HFFc6 (cell line): ENCODE measurements around the gene PITPNC1. TPM values are rescaled to one million over a fixed set of nuclear protein-coding genes. Genes with fewer than 3 reads are reported as not detected.

Experiments used
- DNase-seq: peaks from one replicate; pipeline ENCODE4 v3.0.0-alpha.2; 2018
- H3K27ac Mint-ChIP-seq: 2 replicates; pipeline ENCODE4 v1.8.0; 2020; ENCODE audit warnings: mild to moderate bottlenecking, mixed read lengths
- H3K27me3 Mint-ChIP-seq: 2 replicates; pipeline ENCODE4 v1.8.0; 2021; ENCODE audit warnings: mild to moderate bottlenecking, moderate library complexity, mixed read lengths; ENCODE audit not compliant: insufficient read depth
- H3K36me3 Mint-ChIP-seq: 2 replicates; pipeline ENCODE4 v1.8.0; 2021; ENCODE audit warnings: low read depth, mixed read lengths
- H3K4me1 Mint-ChIP-seq: 2 replicates; pipeline ENCODE4 v1.8.0; 2020; ENCODE audit warnings: low read depth, mixed read lengths
- H3K4me3 Mint-ChIP-seq: 2 replicates; pipeline ENCODE4 v1.8.0; 2020; ENCODE audit warnings: mild to moderate bottlenecking, moderate library complexity, mixed read lengths
- H3K9me3 Mint-ChIP-seq: 2 replicates; pipeline ENCODE4 v1.8.0; 2020; ENCODE audit warnings: mild to moderate bottlenecking, mixed read lengths
- CTCF ChIP-seq: fragments of 200-600 bp; sonication (generic); IDR thresholded peaks from 2 replicates; pipeline ENCODE4 v1.5.0; 2021; ENCODE audit warnings: antibody characterized with exemption, mild to moderate bottlenecking
- total RNA-seq, 6 experiments: library from RNA; stranded (reverse); fragmentation: NEBNext Ultra II Directional; extraction: Animal tissue kit (Norgen Biotek cat#: 25700); gene quantifications; 2 replicates in 1 of 6; 3 replicates in 5 of 6; pipeline ENCODE4 v1.2.3, GENCODE V29; 2021

Gene PITPNC1
- total RNA-seq, 6 experiments from 2014 or later, result 6.9 to 11.1 (median 7.7) TPM

GRCh38 chr17:67563692-67564228, 186.7 kb downstream of the PITPNC1 start:
- Mint-ChIP-seq H3K4me1 (no peaks in the 10 kb centered on the region), H3K36me3 (no peaks in the 10 kb centered on the region), H3K9me3 (no peaks in the 10 kb centered on the region), H3K27ac (no peak overlapping the region), H3K27me3 (peaks cover 2% of the 10 kb centered on the region; the same call in 1 of the 2 replicates), H3K4me3 (no peak overlapping the region)
- DNase-seq, result no peak
- no peak for TF ChIP-seq CTCF

GRCh38 chr17:67565068-67565467, 188.0 kb downstream of the PITPNC1 start:
- H3K27me3 Mint-ChIP-seq, result peaks cover 2% of the 10 kb centered on the region; the same call in 1 of the 2 replicates
- H3K36me3 Mint-ChIP-seq, result no peaks in the 10 kb centered on the region
- DNase-seq, result no peak
- no peak overlapping the region for H3K4me3 Mint-ChIP-seq
- H3K27ac Mint-ChIP-seq, result no peak overlapping the region
- no peak for TF ChIP-seq CTCF
- peaks cover 10% of the 10 kb centered on the region for H3K4me1 Mint-ChIP-seq
- H3K9me3 Mint-ChIP-seq, result no peaks in the 10 kb centered on the region

GRCh38 chr17:67566656-67567055, 189.6 kb downstream of the PITPNC1 start:
- H3K4me1 Mint-ChIP-seq, result peaks cover 16% of the 10 kb centered on the region
- no peak overlapping the region for H3K27ac Mint-ChIP-seq
- H3K4me3 Mint-ChIP-seq, result no peak overlapping the region
- no peaks in the 10 kb centered on the region for H3K9me3 Mint-ChIP-seq
- no peaks in the 10 kb centered on the region for H3K36me3 Mint-ChIP-seq
- no peak for TF ChIP-seq CTCF
- peaks cover 2% of the 10 kb centered on the region; the same call in 1 of the 2 replicates for H3K27me3 Mint-ChIP-seq
- DNase-seq, result no peak

- H3K9me3 Mint-ChIP-seq, result no peaks in the 10 kb centered on the region
- H3K27ac Mint-ChIP-seq, result no peak overlapping the region
- H3K36me3 Mint-ChIP-seq, result no peaks in the 10 kb centered on the region
- no peak for TF ChIP-seq CTCF
- peaks cover 16% of the 10 kb centered on the region for H3K4me1 Mint-ChIP-seq
- DNase-seq, result no peak
- peaks cover 2% of the 10 kb centered on the region; the same call in 1 of the 2 replicates for H3K27me3 Mint-ChIP-seq
- no peak overlapping the region for H3K4me3 Mint-ChIP-seq
Measured at GRCh38 chr17:67569015-67569451, 192.0 kb downstream of the PITPNC1 start.

GRCh38 chr17:67569873-67570272, 192.8 kb downstream of the PITPNC1 start:
- H3K27ac Mint-ChIP-seq, result no peak overlapping the region
- TF ChIP-seq CTCF, result no peak
- H3K36me3 Mint-ChIP-seq, result no peaks in the 10 kb centered on the region
- no peak overlapping the region for H3K4me3 Mint-ChIP-seq
- H3K9me3 Mint-ChIP-seq, result no peaks in the 10 kb centered on the region
- DNase-seq, result no peak
- H3K4me1 Mint-ChIP-seq, result peaks cover 16% of the 10 kb centered on the region
- peaks cover 2% of the 10 kb centered on the region for H3K27me3 Mint-ChIP-seq

- H3K4me3 Mint-ChIP-seq, result no peak overlapping the region
- no peaks in the 10 kb centered on the region for H3K9me3 Mint-ChIP-seq
- peaks cover 2% of the 10 kb centered on the region for H3K27me3 Mint-ChIP-seq
- H3K27ac Mint-ChIP-seq, result no peak overlapping the region
- DNase-seq, result no peak
- no peaks in the 10 kb centered on the region for H3K36me3 Mint-ChIP-seq
- H3K4me1 Mint-ChIP-seq, result peaks cover 16% of the 10 kb centered on the region
- no peak for TF ChIP-seq CTCF
Measured at GRCh38 chr17:67570797-67571196, 193.7 kb downstream of the PITPNC1 start.
